Activated B cell treated with CpG ODN at 0.5 μM for 24 hours (primary cell): ENCODE results near the gene USP32. TPM values are rescaled to one million over a fixed set of nuclear protein-coding genes. Genes with fewer than 3 reads are reported as not detected.

Experiments used
- ATAC-seq: fragments of 200-7000 bp; cut with Tn5 transposase; one replicate; pipeline ENCODE4 v1.10.0; 2021; ENCODE audit warnings: low read depth, mild to moderate bottlenecking, moderate library complexity
- CTCF ChIA-PET: fragments of 350-600 bp; sonication (Branson Sonifier 250); formaldehyde crosslinking; loops from one replicate; lab custom pipeline; 2021; ENCODE audit warnings: antibody characterized with exemption; lab: Charles Lee
- POLR2A ChIA-PET: fragments of 350-600 bp; sonication (Branson Sonifier 250); formaldehyde crosslinking; loops from one replicate; lab custom pipeline; 2021; ENCODE audit warnings: antibody characterized with exemption; lab: Charles Lee
- DNase-seq: peaks from one replicate; pipeline ENCODE4 v3.0.0; 2022
- H3K27ac Mint-ChIP-seq: one replicate; pipeline ENCODE4 v1.8.0; 2020; ENCODE audit warnings: mixed read lengths
- H3K27me3 Mint-ChIP-seq: one replicate; pipeline ENCODE4 v1.8.0; 2021; ENCODE audit warnings: mixed read lengths
- H3K36me3 Mint-ChIP-seq: one replicate; pipeline ENCODE4 v1.8.0; 2021; ENCODE audit warnings: low read depth, mixed read lengths
- H3K4me1 Mint-ChIP-seq: one replicate; pipeline ENCODE4 v1.8.0; 2021; ENCODE audit warnings: mixed read lengths
- H3K4me3 Mint-ChIP-seq: one replicate; pipeline ENCODE4 v1.8.0; 2020; ENCODE audit warnings: mild to moderate bottlenecking, mixed read lengths
- H3K9me3 Mint-ChIP-seq: one replicate; pipeline ENCODE4 v1.8.0; 2020; ENCODE audit warnings: mixed read lengths
- intact Hi-C: fragments of 100-400 bp; cut with micrococcal nuclease; formaldehyde crosslinking; loops from one replicate; pipeline ENCODE4 v1.15.1; 2024
- total RNA-seq: library from RNA; stranded (reverse); gene quantifications from 2 replicates; pipeline ENCODE4 v1.2.3, GENCODE V29; 2022
- TF ChIP-seq, protein P1 (sequence below): fragments of 200-600 bp; IDR thresholded peaks from one replicate; pipeline ENCODE4 v1.8.0; 2022; ENCODE audit warnings: antibody characterized with exemption, mild to moderate bottlenecking

Gene USP32
- total RNA-seq, 1 donor from 2014 or later, result 59.2 TPM

DNA sequence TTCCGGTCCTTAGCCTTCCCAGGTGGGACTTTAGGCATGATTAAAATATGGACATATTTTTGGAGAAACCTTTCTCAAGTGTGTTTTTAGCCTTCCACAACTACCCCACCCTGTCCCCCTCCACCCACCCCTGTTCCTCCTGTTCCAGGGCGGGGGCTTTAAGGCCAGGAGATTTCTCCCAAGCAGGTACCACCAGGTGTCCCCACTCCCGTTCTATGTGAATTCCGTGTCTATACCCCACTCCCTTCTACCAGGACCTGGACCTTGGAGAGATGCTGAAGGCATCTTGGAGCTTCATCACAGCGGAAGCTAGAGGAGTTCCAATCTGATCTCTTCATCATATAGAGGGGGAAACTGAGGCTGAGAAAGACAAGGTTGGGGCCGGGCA lies 232.5 kb downstream of the USP32 start:
- Mint-ChIP-seq H3K27me3 (peaks cover 31% of the 10 kb centered on the region), H3K9me3 (no peaks in the 10 kb centered on the region), H3K27ac (no peak overlapping the region), H3K36me3 (no peaks in the 10 kb centered on the region), H3K4me3 (no peak overlapping the region), H3K4me1 (peaks cover 8% of the 10 kb centered on the region)
- ATAC-seq, result no peak
- DNase-seq, result no peak
- intact Hi-C loops, result no loop called here
- TF ChIP-seq, protein P1, sequence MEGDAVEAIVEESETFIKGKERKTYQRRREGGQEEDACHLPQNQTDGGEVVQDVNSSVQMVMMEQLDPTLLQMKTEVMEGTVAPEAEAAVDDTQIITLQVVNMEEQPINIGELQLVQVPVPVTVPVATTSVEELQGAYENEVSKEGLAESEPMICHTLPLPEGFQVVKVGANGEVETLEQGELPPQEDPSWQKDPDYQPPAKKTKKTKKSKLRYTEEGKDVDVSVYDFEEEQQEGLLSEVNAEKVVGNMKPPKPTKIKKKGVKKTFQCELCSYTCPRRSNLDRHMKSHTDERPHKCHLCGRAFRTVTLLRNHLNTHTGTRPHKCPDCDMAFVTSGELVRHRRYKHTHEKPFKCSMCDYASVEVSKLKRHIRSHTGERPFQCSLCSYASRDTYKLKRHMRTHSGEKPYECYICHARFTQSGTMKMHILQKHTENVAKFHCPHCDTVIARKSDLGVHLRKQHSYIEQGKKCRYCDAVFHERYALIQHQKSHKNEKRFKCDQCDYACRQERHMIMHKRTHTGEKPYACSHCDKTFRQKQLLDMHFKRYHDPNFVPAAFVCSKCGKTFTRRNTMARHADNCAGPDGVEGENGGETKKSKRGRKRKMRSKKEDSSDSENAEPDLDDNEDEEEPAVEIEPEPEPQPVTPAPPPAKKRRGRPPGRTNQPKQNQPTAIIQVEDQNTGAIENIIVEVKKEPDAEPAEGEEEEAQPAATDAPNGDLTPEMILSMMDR, result no peak
- ChIA-PET POLR2A (no interaction called here), CTCF (no interaction called here)

DNA sequence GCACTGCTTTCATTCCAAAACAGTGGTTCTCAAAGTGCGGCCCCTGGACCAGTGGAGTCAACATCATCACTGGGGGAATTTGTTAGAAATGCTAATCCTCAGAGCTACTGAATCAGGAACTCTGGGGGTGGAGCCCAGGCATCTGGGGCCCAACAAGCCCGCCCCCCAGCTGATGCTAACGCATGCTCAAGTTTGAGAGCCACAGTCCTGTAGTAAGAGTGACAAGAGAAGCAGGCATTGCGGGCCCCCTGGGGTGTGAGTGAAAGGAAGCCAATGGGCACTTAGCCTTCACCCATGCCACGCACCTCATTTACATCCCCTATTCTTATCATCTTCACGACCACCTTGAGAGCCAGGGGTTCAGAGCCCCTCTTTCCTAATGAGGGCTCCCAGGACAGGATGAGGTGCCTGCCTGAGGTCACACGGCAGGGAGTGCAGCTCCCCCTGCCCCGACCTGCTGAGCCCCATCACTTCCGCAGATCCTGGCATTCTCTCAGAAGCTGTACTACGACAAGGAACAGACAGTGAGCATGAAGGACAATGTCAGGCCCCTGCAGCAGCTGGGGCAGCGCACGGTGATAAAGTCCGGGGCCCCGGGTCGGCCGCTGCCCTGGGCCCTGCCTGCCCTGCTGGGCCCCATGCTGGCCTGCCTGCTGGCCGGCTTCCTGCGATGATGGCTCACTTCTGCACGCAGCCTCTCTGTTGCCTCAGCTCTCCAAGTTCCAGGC lies 233.0 kb downstream of the USP32 start:
- intact Hi-C loops, result no loop called here
- H3K27me3 Mint-ChIP-seq, result peaks cover 32% of the 10 kb centered on the region
- H3K36me3 Mint-ChIP-seq, result no peaks in the 10 kb centered on the region

DNA sequence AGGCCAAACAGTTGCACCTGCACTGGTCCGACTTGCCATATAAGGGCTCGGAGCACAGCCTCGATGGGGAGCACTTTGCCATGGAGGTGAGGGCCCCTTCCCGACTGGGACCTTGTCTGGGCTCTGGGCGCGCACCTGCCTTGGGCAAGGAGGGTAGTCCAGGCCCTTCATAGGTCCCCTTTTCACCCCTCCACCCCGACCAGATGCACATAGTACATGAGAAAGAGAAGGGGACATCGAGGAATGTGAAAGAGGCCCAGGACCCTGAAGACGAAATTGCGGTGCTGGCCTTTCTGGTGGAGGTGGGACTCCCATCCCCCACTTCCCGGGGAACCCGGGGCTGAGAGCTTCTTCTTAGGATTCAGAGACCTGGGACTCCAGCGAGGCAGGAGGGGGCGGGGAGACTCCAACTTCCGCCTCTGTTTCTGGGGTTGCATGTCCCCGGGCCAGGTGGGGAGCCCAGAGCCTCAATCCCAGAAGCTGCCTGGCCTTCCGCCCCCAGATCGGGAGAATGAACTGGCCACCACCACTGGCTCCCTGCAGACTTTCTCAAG lies 234.4 kb downstream of the USP32 start:
- Mint-ChIP-seq H3K36me3 (no peaks in the 10 kb centered on the region), H3K4me3 (no peak overlapping the region), H3K4me1 (peaks cover 8% of the 10 kb centered on the region), H3K9me3 (no peaks in the 10 kb centered on the region), H3K27me3 (peaks cover 41% of the 10 kb centered on the region), H3K27ac (no peak overlapping the region)
- CTCF ChIA-PET, result no interaction called here
- POLR2A ChIA-PET, result no interaction called here
- DNase-seq, result no peak
- intact Hi-C loops, result no loop called here
- ATAC-seq, result no peak
- TF ChIP-seq, protein P1, result no peak

More for the DNA sequence above, 233.0 kb downstream of the USP32 start:
- ChIA-PET CTCF (no interaction called here), POLR2A (no interaction called here)
- TF ChIP-seq, protein P1, result no peak
- ATAC-seq, result no peak
- no peak for DNase-seq
- Mint-ChIP-seq H3K4me3 (no peak overlapping the region), H3K27ac (no peak overlapping the region), H3K4me1 (peaks cover 8% of the 10 kb centered on the region), H3K9me3 (no peaks in the 10 kb centered on the region)

DNA sequence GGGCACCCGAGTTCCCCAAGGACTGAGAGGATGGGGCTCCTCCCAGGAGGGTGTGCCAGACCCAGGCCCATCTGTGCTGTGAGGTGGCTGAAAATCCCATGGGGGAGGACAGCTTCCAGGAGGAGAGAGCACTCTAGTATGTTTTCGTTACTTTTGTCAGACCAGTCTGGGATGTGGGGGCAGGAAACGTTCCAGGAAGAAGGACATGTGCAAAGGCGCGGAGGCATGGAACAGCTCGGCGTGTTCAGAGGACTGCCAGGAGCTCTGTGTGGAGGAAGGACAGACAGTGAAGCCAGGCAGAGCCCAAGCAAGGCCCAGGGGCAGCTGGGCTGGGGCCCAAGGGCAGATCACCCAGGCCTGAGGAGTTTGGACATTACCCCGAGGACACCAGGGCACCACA lies 235.2 kb downstream of the USP32 start:
- TF ChIP-seq, protein P1, result no peak
- Mint-ChIP-seq H3K27me3 (peaks cover 43% of the 10 kb centered on the region), H3K4me1 (peaks cover 7% of the 10 kb centered on the region), H3K27ac (no peak overlapping the region), H3K36me3 (no peaks in the 10 kb centered on the region), H3K9me3 (no peaks in the 10 kb centered on the region), H3K4me3 (no peak overlapping the region)
- DNase-seq (no peak), ATAC-seq (no peak)
- CTCF ChIA-PET, result no interaction called here
- POLR2A ChIA-PET, result no interaction called here
- intact Hi-C loops, result no loop called here

DNA sequence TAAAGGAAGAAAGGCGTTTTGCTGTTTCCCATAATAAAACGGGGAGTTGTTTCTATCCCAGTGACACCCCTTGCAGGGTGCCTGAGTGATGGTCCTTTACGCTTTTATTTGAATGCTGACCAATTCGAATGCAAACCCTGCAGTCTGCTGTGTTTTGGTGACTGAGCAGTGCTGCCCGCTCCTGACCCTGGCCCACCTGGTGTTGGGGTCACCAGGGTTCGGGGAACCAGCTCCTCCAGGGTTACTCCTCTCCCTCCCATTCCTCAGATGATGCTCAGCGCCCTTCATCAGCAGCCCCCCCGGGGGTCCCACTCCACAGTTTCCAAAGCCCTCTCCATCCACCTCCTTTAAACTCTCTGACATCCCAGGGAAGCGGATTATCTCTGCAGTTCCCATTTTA lies 236.1 kb downstream of the USP32 start:
- Mint-ChIP-seq H3K27ac (no peak overlapping the region), H3K36me3 (no peaks in the 10 kb centered on the region), H3K4me3 (no peak overlapping the region), H3K27me3 (peaks cover 47% of the 10 kb centered on the region), H3K4me1 (peaks cover 11% of the 10 kb centered on the region), H3K9me3 (no peaks in the 10 kb centered on the region)
- POLR2A ChIA-PET, result no interaction called here
- intact Hi-C loops, result no loop called here
- ATAC-seq, result no peak
- DNase-seq, result no peak
- TF ChIP-seq, protein P1, result no peak
- CTCF ChIA-PET, result no interaction called here
